ENCODE results near the gene SMAD7. TPM values are rescaled to one million over a fixed set of nuclear protein-coding genes. Genes with fewer than 3 reads are reported as not detected.

The SMAD7 gene
- total RNA-seq, 1 donor from 2014 or later: 34.1 TPM

GRCh38 chr18:48913775-48914174 lies 37.0 kb downstream of the SMAD7 start:
- TF ChIP-seq, protein P1, sequence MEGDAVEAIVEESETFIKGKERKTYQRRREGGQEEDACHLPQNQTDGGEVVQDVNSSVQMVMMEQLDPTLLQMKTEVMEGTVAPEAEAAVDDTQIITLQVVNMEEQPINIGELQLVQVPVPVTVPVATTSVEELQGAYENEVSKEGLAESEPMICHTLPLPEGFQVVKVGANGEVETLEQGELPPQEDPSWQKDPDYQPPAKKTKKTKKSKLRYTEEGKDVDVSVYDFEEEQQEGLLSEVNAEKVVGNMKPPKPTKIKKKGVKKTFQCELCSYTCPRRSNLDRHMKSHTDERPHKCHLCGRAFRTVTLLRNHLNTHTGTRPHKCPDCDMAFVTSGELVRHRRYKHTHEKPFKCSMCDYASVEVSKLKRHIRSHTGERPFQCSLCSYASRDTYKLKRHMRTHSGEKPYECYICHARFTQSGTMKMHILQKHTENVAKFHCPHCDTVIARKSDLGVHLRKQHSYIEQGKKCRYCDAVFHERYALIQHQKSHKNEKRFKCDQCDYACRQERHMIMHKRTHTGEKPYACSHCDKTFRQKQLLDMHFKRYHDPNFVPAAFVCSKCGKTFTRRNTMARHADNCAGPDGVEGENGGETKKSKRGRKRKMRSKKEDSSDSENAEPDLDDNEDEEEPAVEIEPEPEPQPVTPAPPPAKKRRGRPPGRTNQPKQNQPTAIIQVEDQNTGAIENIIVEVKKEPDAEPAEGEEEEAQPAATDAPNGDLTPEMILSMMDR (IDR thresholded peaks at IDR 0.05): no peak
- TF ChIP-seq POLR2AphosphoS5 (IDR thresholded peaks at IDR 0.05; ENCODE audit: insufficient read depth in 1 of 2, low read depth in 1 of 2) (no peak), POLR2A (IDR thresholded peaks at IDR 0.05) (no peak)
- Histone ChIP-seq H3K9me3 (no peaks in the 10 kb centered on the region), H3K27me3 (no peaks in the 10 kb centered on the region), H3K4me3 (no peak overlapping the region), H3K36me3 (no peaks in the 10 kb centered on the region), H3K27ac (no peak overlapping the region), H3K4me1 (peaks cover 20% of the 10 kb centered on the region)
- intact Hi-C loops (cut with DNase I): no loop called here
- DNase-seq (ENCODE audit: extremely low spot score in 2 of 2): no peak

DNA sequence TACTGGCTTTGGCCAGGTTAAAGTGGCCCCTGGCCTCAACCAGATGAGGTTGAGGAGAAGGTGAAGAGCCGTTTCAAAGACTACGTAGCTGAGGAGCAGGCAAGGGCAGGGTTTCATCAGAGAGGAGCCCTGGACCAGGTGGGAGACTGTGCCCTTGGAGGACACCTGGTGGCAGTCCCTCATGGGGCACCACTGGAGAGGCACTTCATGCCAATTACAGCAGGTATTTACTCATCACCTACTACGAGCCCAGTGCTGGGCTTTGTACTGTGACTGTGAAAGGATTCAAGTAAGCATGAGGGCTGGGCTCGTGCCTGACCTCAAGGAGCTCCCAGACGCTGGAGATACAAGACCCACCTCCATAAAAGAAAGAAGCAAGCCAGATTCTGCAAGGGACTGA lies 37.6 kb downstream of the SMAD7 start:
- no peaks in the 10 kb centered on the region for H3K9me3 ChIP-seq
- H3K4me1 ChIP-seq: peaks cover 15% of the 10 kb centered on the region
- H3K27me3 ChIP-seq: no peaks in the 10 kb centered on the region
- DNase-seq (ENCODE audit: extremely low spot score in 2 of 2): no peak
- no peak overlapping the region for H3K4me3 ChIP-seq
- H3K27ac ChIP-seq: no peak overlapping the region
- H3K36me3 ChIP-seq: no peaks in the 10 kb centered on the region
- intact Hi-C loops (cut with DNase I): no loop called here
- no peak for TF ChIP-seq POLR2AphosphoS5 (IDR thresholded peaks at IDR 0.05; ENCODE audit: insufficient read depth in 1 of 2, low read depth in 1 of 2)
- TF ChIP-seq POLR2A (IDR thresholded peaks at IDR 0.05): no peak
- TF ChIP-seq, protein P1 (IDR thresholded peaks at IDR 0.05): no peak

- H3K36me3 ChIP-seq: no peaks in the 10 kb centered on the region
- H3K9me3 ChIP-seq: no peaks in the 10 kb centered on the region
- H3K4me3 ChIP-seq: no peak overlapping the region
- TF ChIP-seq POLR2AphosphoS5 (IDR thresholded peaks at IDR 0.05; ENCODE audit: insufficient read depth in 1 of 2, low read depth in 1 of 2) (no peak), POLR2A (IDR thresholded peaks at IDR 0.05) (no peak)
- TF ChIP-seq, protein P1 (IDR thresholded peaks at IDR 0.05): no peak
- no peaks in the 10 kb centered on the region for H3K27me3 ChIP-seq
- intact Hi-C loops (cut with DNase I): no loop called here
- peaks cover 11% of the 10 kb centered on the region for H3K4me1 ChIP-seq
- no peak overlapping the region for H3K27ac ChIP-seq
- no peak for DNase-seq (ENCODE audit: extremely low spot score in 2 of 2)
Measured at GRCh38 chr18:48910972-48911545, 39.7 kb downstream of the SMAD7 start.

- no peaks in the 10 kb centered on the region for H3K36me3 ChIP-seq
- H3K27ac ChIP-seq: no peak overlapping the region
- intact Hi-C loops (cut with DNase I): no loop called here
- no peak for DNase-seq (ENCODE audit: extremely low spot score in 2 of 2)
- no peak overlapping the region for H3K4me3 ChIP-seq
- H3K9me3 ChIP-seq: no peaks in the 10 kb centered on the region
- H3K27me3 ChIP-seq: no peaks in the 10 kb centered on the region
- TF ChIP-seq POLR2A (IDR thresholded peaks at IDR 0.05): no peak
- no peak for TF ChIP-seq POLR2AphosphoS5 (IDR thresholded peaks at IDR 0.05; ENCODE audit: insufficient read depth in 1 of 2, low read depth in 1 of 2)
- TF ChIP-seq, protein P1 (IDR thresholded peaks at IDR 0.05): no peak
- H3K4me1 ChIP-seq: peaks cover 1% of the 10 kb centered on the region
Measured at GRCh38 chr18:48909721-48910120, 41.0 kb downstream of the SMAD7 start.

DNA sequence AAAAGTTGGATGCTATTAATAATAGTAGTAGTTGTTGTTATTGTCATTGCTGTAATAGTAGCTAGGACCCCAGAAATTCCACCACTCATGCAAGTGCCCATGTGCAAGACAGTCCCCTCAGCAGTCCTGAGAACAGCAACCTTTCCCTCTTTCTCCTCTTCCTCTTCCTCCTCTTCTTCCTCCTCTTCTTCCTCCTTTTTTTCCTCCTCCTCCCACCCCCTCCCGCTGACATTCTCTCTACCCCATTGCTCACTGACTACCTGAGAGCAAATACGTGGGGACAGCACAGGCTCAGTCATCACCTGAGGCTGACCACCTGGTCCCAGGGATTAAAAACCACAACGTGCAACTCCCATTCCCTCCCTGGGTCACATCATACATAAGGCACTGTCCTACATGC lies 41.8 kb downstream of the SMAD7 start:
- Histone ChIP-seq H3K9me3 (no peaks in the 10 kb centered on the region), H3K27me3 (no peaks in the 10 kb centered on the region), H3K27ac (no peak overlapping the region), H3K36me3 (no peaks in the 10 kb centered on the region), H3K4me1 (no peaks in the 10 kb centered on the region), H3K4me3 (no peak overlapping the region)
- TF ChIP-seq POLR2A (IDR thresholded peaks at IDR 0.05): no peak
- TF ChIP-seq, protein P1 (IDR thresholded peaks at IDR 0.05): no peak
- no peak for TF ChIP-seq POLR2AphosphoS5 (IDR thresholded peaks at IDR 0.05; ENCODE audit: insufficient read depth in 1 of 2, low read depth in 1 of 2)
- intact Hi-C loops (cut with DNase I): no loop called here
- no peak for DNase-seq (ENCODE audit: extremely low spot score in 2 of 2)

All from vagina (tissue), 2 donors.